MG63 (cell line): ENCODE results near the gene SORBS1. TPM values are rescaled to one million over a fixed set of nuclear protein-coding genes. Genes with fewer than 3 reads are reported as not detected.

ENCODE experiments used
- total RNA-seq: library from RNA; depleted of rRNA; stranded (reverse); fragments of >200 nt; shearing (Covaris generic); gene quantifications from 2 replicates; pipeline ENCODE4 v1.2.3, GENCODE V29; 2014; ENCODE audit warnings: low replicate concordance; rRNA removed

Gene SORBS1
- total RNA-seq, 1 experiment from 2014 or later, result 0.03 TPM

Other genes with a start within 250 kb of the SORBS1 start
- 149 and 204 TPM in 2 replicates for gene ALDH18A1, start 95.3 kb upstream of the SORBS1 start, total RNA-seq
- 25.4 and 37.7 TPM in 2 replicates for gene TCTN3, start 132.6 kb upstream of the SORBS1 start, total RNA-seq
- not detected in 2 replicates for gene ENTPD1, start 194.8 kb upstream of the SORBS1 start, total RNA-seq